Panc1 (cell line): ENCODE results near the gene SH2D2A. TPM values are rescaled to one million over a fixed set of nuclear protein-coding genes. Genes with fewer than 3 reads are reported as not detected.

ENCODE experiments used
- ATAC-seq: fragments of 200-7000 bp; cut with Tn5 transposase; 2 replicates; pipeline ENCODE4 v1.9.1; 2020; ENCODE audit warnings: mild to moderate bottlenecking, moderate library complexity
- BruUV-seq: library from RNA; stranded (reverse); fragments of 400-500 nt; replicated peaks from 2 replicates; lab custom pipeline; 2021; lab: Mats Ljungman, UMichigan
- CTCF ChIA-PET: fragments of 300-600 bp; sonication (Branson Sonifier 250); formaldehyde crosslinking; loops from one replicate; lab custom pipeline; 2022; ENCODE audit warnings: antibody characterized with exemption; lab: Charles Lee
- POLR2A ChIA-PET: fragments of 300-600 bp; sonication (Branson Sonifier 250); formaldehyde crosslinking; loops from one replicate; lab custom pipeline; 2022; ENCODE audit warnings: antibody characterized with exemption; lab: Charles Lee
- DNase-seq: peaks from one replicate; pipeline ENCODE4 v3.0.0-alpha.2; 2010; ENCODE audit warnings: low read depth, low spot score
- H3K27ac ChIP-seq: 2 replicates; pipeline ENCODE4 v1.5.1; 2011; ENCODE audit warnings: mild to moderate bottlenecking, low read length, inconsistent platforms
- H3K27me3 ChIP-seq: fragments of 200-500 bp; sonication (Bioruptor generic); 2 replicates; pipeline ENCODE4 v1.6.0; 2014; ENCODE audit warnings: low read length, inconsistent platforms; ENCODE audit not compliant: control insufficient read depth, insufficient read depth
- H3K36me3 ChIP-seq: fragments of 200-500 bp; sonication (Bioruptor generic); 2 replicates; pipeline ENCODE4 v1.5.1; 2014; ENCODE audit warnings: inconsistent platforms, mild to moderate bottlenecking, low read length, moderate library complexity; ENCODE audit not compliant: control insufficient read depth, insufficient read depth
- H3K4me1 ChIP-seq: 2 replicates; pipeline ENCODE4 v1.5.1; 2011; ENCODE audit warnings: inconsistent platforms, mild to moderate bottlenecking, low read length, moderate library complexity; ENCODE audit not compliant: control insufficient read depth, insufficient read depth
- H3K4me3 ChIP-seq, 2 experiments: 2 replicates each; pipeline ENCODE4 v1.5.1; 2011 to 2012; ENCODE audit warnings: low read depth in 2 of 2, low read length in 2 of 2, mild to moderate bottlenecking in 2 of 2, inconsistent platforms in 1 of 2, moderate library complexity in 1 of 2
- H3K9me3 ChIP-seq: fragments of 200-500 bp; sonication (Bioruptor generic); 2 replicates; pipeline ENCODE4 v1.5.1; 2014; ENCODE audit warnings: low read depth, mild to moderate bottlenecking, inconsistent platforms, low read length, moderate library complexity; ENCODE audit not compliant: control insufficient read depth, insufficient read depth
- CTCF ChIP-seq: fragments of 450-650 bp; IDR thresholded peaks from 2 replicates; pipeline ENCODE4 v1.5.1; 2017; ENCODE audit warnings: mild to moderate bottlenecking
- POLR2AphosphoS5 ChIP-seq: IDR thresholded peaks from 2 replicates; pipeline ENCODE4 v1.6.1; 2012; ENCODE audit warnings: mild to moderate bottlenecking, low read depth, low read length, moderate library complexity
- SIN3A ChIP-seq: IDR thresholded peaks from 2 replicates; pipeline ENCODE4 v1.6.1; 2012; ENCODE audit warnings: low read depth, mild to moderate bottlenecking, low read length, moderate library complexity, borderline replicate concordance; ENCODE audit not compliant: insufficient read depth
- TCF7L2 ChIP-seq: IDR thresholded peaks from 2 replicates; pipeline ENCODE4 v1.6.1; 2011; ENCODE audit warnings: mild to moderate bottlenecking, low read depth, low read length, inconsistent platforms
- in situ Hi-C: cut with HindIII; loops from 2 replicates; pipeline ENCODE4 v1.10.0; 2016; ENCODE audit warnings: low sequenced_read_pairs, low pct_unique_long_range_greater_than_20kb
- intact Hi-C: fragments of 100-400 bp; cut with micrococcal nuclease; formaldehyde crosslinking; loops from one replicate; pipeline ENCODE4 v1.10.0; 2022; ENCODE audit not compliant: unreplicated experiment
- total RNA-seq: library from RNA; stranded (reverse); gene quantifications from one replicate; pipeline ENCODE4 v1.2.1, GENCODE V29; 2021; ENCODE audit not compliant: unreplicated experiment
- TF ChIP-seq, protein P1 (sequence below), 2 experiments: IDR thresholded peaks; 2 replicates each; pipeline ENCODE4 v1.6.1; 2011 to 2012; ENCODE audit warnings: low read depth in 2 of 2, control low read depth in 1 of 2, low read length in 1 of 2, mild to moderate bottlenecking in 1 of 2, moderate library complexity in 1 of 2; ENCODE audit not compliant: insufficient read depth in 1 of 2

The SH2D2A gene
- total RNA-seq, 1 experiment from 2014 or later = 0.69 TPM

DNA sequence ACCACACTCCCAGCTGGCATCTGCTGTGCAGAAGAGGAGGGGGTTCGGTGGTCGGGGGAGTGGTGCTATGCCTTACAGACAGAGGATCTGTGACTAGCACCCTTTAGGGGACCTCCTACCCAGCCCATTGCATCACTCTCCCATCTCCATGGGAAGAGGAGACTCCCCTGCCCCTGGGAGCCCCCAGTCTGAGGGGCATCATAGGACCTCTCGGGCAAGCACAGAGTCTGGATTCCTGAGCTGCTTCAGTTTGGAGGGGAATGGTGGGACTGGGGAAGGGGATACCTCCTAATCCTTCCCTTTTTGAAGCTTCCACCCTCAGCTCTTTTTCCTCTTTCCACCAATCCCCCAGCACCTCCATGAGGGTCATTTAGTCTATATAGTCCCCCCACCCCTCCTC, 40.9 kb upstream of the SH2D2A start:
- Histone ChIP-seq H3K4me1 (peaks cover 13% of the 10 kb centered on the region), H3K9me3 (no peaks in the 10 kb centered on the region), H3K36me3 (no peaks in the 10 kb centered on the region), H3K27me3 (no peaks in the 10 kb centered on the region; the same call in 1 of the 2 replicates), H3K27ac (no peak overlapping the region), H3K4me3 (no peak overlapping the region)
- ChIA-PET POLR2A (interaction anchor here (0.6 kb wide), 1 partner anchor 49 kb away, joined by 4 read pairs; no protein-coding TSS in a partner anchor), CTCF (interaction anchor here (0.8 to 1.1 kb wide), 2 partner anchors 18 to 169 kb away, joined by 4 to 6 read pairs; no protein-coding TSS in a partner anchor)
- TF ChIP-seq, protein P1, sequence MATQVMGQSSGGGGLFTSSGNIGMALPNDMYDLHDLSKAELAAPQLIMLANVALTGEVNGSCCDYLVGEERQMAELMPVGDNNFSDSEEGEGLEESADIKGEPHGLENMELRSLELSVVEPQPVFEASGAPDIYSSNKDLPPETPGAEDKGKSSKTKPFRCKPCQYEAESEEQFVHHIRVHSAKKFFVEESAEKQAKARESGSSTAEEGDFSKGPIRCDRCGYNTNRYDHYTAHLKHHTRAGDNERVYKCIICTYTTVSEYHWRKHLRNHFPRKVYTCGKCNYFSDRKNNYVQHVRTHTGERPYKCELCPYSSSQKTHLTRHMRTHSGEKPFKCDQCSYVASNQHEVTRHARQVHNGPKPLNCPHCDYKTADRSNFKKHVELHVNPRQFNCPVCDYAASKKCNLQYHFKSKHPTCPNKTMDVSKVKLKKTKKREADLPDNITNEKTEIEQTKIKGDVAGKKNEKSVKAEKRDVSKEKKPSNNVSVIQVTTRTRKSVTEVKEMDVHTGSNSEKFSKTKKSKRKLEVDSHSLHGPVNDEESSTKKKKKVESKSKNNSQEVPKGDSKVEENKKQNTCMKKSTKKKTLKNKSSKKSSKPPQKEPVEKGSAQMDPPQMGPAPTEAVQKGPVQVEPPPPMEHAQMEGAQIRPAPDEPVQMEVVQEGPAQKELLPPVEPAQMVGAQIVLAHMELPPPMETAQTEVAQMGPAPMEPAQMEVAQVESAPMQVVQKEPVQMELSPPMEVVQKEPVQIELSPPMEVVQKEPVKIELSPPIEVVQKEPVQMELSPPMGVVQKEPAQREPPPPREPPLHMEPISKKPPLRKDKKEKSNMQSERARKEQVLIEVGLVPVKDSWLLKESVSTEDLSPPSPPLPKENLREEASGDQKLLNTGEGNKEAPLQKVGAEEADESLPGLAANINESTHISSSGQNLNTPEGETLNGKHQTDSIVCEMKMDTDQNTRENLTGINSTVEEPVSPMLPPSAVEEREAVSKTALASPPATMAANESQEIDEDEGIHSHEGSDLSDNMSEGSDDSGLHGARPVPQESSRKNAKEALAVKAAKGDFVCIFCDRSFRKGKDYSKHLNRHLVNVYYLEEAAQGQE (IDR thresholded peaks at IDR 0.05; ENCODE audit: insufficient read depth in 1 of 2, low read depth in 2 of 2, low read length in 1 of 2) = no peak
- TF ChIP-seq CTCF = no peak
- no peak for TF ChIP-seq TCF7L2
- no peak for TF ChIP-seq SIN3A
- TF ChIP-seq POLR2AphosphoS5 = no peak
- BruUV-seq = no TSS peak
- ATAC-seq (no peak), DNase-seq (no peak)
- intact Hi-C loops (loop anchor here (10.0 kb wide), 1 partner anchor 67 kb away; the partner anchor contains the start of gene LRRC71), in situ Hi-C loops (no loop called here)

GRCh38 chr1:156856282-156856785, 39.7 kb upstream of the SH2D2A start:
- H3K4me3 ChIP-seq = no peak overlapping the region
- DNase-seq (no peak), ATAC-seq (no peak)
- intact Hi-C loops = loop anchor here (10.0 kb wide), 1 partner anchor 68 kb away; the partner anchor contains the start of gene LRRC71
- ChIA-PET POLR2A (interaction anchor here (0.6 kb wide), 1 partner anchor 55 kb away, joined by 3 read pairs; no protein-coding TSS in a partner anchor), CTCF (interaction anchor here (0.5 to 0.6 kb wide), 2 partner anchors 18 to 93 kb away, joined by 3 to 4 read pairs; no protein-coding TSS in a partner anchor)
- in situ Hi-C loops = no loop called here
- no TSS peak for BruUV-seq
- H3K36me3 ChIP-seq = no peaks in the 10 kb centered on the region
- no peaks in the 10 kb centered on the region; the same call in 1 of the 2 replicates for H3K27me3 ChIP-seq
- peaks cover 13% of the 10 kb centered on the region for H3K4me1 ChIP-seq
- TF ChIP-seq SIN3A (no peak), TCF7L2 (no peak), POLR2AphosphoS5 (no peak), CTCF (no peak)
- TF ChIP-seq, protein P1 (IDR thresholded peaks at IDR 0.05; ENCODE audit: insufficient read depth in 1 of 2, low read depth in 2 of 2, low read length in 1 of 2) = no peak
- no peak overlapping the region for H3K27ac ChIP-seq
- no peaks in the 10 kb centered on the region for H3K9me3 ChIP-seq
